CD4-positive, alpha-beta T cell treated with Interleukin-4 for 1 hour (primary cell): ENCODE data around the gene GNAL.
A peak's percentile ranks its signal among the peaks of the same experiment; 100 is the strongest.
"Not testable (repeated sequence)": the region's sequence is repeated elsewhere in the genome, so short reads cannot be mapped to it uniquely, and the experiment has no call there.

Experiments
- DNase-seq, 2 donors: peaks; one replicate each; pipeline ENCODE4 v3.0.0-alpha.2; 2020 to 2022

Gene GNAL

GRCh38 chr18:11688972-11689668 lies at the start of gene GNAL:
Gene GNAL (plus strand): TSS chr18:11689264. CDS start chr18:11689564, 300 bp downstream.
- peak in 1 of 2 donors; percentile 44 for DNase-seq

- not testable (repeated sequence) for DNase-seq
Observed at GRCh38 chr18:11647310-11647709, 41.8 kb upstream of the GNAL start.

GRCh38 chr18:11647804-11648203 lies 41.3 kb upstream of the GNAL start:
- DNase-seq, result not testable (repeated sequence)

- DNase-seq, result no peak
Observed at GRCh38 chr18:11649839-11650238, 39.2 kb upstream of the GNAL start.

DNA sequence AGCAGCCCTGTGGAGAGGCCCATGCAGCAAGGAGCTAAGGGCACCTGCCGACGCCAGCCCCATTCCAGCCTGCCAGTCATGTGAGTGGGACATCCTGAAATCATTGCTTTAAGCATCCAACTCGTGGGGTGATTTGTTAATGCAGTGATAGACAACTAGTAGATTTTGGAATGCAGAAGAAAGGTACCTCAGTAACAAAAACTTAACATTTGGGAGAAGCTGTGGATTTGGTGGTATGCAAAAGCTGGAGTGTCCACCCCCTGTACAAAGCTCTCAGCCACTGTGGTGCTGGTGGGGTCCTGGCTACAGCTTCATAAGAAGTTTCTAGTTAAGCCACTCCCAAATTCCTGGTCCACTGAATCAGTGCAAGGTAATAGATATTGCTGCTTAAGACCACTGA lies 37.2 kb upstream of the GNAL start:
- no peak for DNase-seq

GRCh38 chr18:11653521-11653920 lies 35.5 kb upstream of the GNAL start:
- no peak for DNase-seq

DNA sequence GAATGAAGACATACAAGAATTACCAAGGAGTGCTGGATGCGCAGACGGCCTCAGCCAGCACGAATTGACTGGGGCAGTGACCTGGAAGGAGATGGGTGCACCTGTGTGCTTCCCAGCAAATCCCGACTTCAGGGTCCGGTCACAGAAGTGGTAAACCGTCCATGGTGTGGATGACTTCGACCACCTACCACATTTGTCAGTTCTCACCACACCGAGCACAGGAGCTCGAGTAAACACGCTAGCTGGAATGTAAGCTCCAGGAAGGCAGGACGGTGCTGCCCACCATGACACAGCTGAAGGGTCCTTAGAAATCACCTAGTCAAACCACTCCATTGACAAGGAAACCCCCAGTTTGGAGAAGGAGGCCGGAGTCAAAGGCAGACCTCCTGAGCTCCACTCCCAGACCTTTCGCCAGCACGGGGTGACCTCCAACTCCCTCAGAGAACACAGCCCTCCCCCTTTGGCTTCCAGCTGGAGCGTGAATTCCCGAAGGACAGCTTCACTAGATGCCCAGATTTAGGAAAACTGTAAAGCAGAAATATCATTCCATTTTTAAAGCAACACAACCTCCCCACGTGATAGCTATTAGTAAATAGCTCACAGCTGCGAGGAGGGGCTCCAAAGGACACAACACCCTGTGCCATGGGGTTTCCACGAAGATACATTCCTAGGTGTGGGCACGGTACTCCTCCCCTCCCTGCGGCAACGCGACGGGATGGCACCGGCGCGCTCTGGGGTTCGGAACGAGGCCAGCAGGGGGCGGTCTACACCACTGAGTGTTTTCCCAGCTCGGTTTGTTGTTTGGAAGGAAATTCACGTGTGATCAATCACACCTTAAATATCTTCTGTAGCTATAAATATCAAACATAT lies 34.1 kb upstream of the GNAL start:
- DNase-seq, result peak in 1 of 2 donors; percentile 9

DNA sequence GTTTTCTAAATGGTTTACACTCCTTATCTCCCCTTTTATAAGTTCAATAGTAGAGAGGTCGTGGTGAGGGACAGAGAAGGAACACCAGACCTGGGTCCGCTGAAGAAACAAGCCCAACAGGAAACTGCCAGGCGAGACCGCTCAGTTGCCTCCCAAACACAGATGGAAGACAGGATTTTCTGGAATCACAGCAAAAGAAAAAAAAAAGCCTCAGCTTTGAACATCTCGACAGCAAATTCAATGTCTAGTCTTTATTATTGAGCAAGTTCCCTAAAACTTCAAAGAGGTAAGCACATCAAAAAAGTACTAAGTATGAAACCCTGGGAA lies 33.5 kb upstream of the GNAL start:
- no peak for DNase-seq

DNA sequence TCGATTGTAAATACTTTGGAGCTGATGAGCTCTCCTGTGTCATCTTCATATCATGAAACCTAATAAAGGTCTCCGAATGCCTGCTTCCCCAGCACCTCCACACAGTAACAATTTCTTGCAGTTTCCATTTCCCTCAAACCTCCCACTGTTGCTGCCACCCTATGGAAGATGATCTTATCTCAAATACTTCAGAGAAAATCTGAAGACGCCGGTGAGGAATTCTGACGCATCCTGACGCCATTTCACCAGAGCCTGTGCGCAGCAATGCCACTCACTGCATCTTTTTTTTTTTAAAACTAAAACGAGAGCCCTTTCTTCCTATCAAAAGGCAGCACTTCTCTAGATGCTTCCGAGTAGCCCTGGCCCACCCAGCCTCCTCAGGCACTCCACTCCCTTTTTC lies 31.9 kb upstream of the GNAL start:
- DNase-seq, result no peak

DNA sequence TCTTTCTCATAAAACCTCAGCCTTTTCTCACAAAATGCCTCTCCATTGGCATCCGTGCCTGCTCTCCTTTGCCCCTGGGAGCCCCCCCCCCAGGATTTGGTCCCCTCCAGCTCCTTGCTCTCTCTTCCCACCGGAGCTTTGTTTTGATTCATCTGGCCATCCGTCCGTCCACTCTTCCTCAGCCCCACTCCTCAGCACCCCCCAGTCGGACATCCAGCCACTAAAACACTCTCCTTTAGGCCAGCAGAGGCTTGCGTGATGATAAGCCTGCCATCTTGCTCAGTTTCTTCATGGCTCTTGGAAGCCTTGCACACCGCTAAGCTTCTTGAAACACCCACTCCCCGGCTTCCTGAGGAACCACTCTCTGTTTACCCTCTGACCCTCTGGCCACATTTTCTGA lies 31.5 kb upstream of the GNAL start:
- no peak for DNase-seq

DNA sequence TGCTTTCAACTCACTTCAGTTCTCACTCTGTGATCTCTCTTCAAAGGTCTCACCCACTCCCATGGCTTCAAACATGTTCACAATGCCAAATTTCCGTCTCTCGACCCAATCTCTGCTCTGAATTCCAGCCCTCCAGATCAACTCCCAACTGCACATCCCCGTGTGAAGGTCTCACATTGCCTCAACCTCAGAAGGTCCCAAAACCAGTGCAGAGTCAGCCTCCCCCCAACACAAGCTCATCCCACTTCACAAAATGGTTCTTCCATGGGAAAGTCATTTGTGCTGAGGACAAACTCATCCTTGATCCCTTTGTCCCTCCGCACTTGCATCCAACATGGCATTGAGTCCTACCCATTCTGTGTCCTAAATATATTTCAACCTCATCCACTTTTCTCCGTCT lies 31.0 kb upstream of the GNAL start:
- DNase-seq, result no peak

- DNase-seq, result no peak
Observed at GRCh38 chr18:11658989-11659388, 30.1 kb upstream of the GNAL start.

- no peak for DNase-seq
Observed at GRCh38 chr18:11660691-11661090, 28.4 kb upstream of the GNAL start.

DNA sequence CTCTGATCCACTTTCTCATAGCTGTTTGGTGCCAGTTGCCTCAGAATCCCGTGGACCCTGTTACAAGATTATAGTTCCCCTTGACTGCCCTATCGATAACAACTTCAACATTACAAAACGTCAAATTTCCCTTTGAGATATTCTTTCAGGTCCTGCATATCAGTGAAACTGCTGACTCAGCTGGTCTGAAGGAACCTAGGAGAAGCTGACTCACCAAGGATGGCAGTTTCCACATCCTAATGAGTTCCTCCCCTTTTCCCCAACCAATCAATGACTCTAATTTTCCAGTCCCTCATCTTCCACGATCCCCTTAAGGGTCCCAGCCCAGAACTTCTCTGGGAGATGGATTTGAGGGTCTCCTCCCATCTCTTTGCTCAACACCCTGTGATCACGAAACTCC lies 27.6 kb upstream of the GNAL start:
- no peak for DNase-seq

DNA sequence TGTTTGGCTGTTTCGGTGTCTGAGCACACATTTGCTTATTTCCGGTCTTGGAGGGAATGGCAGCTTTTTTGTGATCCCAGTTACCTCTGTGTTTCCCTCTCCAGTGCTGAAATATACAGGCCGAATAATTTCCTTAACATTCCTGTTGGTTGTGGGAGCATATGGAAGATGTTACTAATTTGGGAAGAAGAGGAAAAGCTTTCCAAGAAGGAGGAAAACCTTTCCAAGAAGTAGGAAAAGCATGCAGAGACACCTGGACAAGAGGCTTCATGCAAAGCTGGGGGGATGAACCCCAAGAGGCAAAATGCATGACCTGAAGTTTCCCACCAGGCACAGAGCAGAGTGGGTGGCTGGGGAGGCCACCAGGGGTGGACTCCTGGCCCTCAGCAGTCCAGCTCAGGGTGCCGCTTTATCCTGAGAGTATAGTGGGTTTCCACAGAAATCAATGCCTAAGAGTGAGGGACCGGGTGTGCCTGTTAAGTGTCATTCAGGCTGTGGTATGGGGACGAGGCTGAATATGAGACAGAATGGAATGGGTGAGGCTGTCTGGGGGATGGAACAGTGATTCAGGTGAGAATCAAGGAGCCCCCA lies 25.5 kb upstream of the GNAL start:
- no peak for DNase-seq

GRCh38 chr18:11664286-11664685 lies 24.8 kb upstream of the GNAL start:
- DNase-seq, result no peak

DNA sequence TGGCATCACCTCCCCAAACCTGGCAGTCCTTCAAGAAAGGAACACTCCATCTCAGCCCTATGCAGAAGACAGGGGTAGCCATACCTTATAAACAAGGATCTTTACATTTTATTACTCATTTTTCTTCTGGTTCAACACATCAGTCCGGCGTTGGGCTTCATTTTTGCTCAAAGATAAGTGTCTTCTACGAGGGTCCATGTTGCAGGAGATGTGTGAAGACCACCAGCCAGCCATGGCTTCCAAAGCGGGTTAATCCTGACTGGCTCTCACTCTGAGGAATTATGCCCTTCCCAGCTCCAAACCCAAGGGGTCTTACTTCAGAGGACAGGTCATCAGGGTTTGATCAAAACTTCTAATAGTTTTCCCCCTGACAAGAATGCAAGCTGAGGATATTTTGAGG lies 23.9 kb upstream of the GNAL start:
- no peak for DNase-seq

- DNase-seq, result no peak
Observed at GRCh38 chr18:11665587-11665986, 23.5 kb upstream of the GNAL start.

DNA sequence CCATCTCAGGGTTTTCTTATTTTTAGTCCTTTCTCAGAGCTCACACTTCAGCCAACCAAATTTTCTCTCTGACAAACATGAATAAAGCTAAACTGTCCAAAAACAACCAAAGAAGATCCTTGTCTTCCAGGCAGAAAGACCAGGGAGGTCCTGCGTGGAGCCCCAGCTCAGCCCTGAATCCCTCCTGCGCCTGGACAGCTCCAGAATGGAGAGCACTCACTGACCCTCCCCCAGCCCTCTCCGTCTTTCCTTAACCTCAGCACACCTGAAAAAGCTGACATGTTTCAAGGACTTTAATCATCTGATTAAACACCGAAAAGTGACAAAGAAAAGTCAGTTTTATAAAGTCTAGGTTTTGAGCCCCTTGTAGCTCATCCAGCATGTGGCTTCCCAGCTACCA lies 22.9 kb upstream of the GNAL start:
- DNase-seq, result no peak

DNA sequence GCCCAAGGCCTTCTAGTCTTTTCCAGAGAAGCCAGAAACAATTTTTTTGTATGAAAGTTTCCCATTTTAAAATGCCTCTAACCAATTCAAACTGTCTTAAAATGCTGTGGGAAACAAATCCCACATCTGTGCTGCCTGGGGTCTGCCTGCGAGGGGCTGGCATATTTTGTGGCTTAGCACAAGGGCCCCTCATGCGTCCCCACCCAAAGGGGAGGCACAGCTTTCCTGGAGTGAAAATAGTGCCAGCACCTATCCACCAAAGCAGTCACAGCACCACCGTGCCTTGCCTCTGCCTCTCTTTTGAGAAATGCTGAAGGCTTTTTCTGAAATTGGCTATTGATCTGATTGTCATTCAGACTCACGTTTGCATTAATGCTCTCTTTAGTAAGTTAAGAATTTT lies 22.2 kb upstream of the GNAL start:
- DNase-seq, result no peak

- DNase-seq, result no peak
Observed at GRCh38 chr18:11667578-11667977, 21.5 kb upstream of the GNAL start.

DNA sequence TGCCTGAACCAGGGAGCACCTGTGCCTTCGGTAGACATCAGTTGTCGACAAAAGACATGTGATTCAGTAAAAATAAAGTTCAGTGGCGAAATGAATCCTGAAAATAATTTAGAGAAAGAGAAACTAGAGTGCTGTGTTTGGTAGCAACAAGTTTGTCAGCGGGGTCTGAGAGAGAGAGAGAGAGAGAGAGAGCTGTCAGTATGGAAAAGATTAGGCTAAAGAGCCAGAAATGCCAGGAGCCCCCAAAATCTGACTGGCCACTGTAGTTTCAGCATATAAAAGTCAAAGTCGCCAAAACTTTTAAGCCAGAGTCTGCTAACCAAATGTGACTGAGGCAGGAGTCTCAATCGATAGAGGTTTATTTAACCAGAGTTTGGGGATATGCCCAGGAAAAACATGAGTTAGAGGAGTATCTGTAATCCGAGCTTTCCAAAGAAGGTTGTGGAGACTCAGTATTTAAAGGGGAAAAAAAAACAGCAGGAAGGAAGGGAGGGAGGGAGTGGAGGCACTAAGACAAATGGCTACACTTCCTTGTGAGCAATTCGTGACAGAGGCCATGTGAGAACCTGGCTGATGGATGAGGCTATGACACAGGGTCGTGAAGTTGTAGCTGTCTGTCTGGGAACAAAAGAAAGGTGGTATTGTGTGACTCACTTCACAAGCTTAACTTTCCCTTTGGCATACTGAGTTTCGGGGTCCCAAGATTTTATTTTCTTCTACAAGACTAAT lies 20.5 kb upstream of the GNAL start:
- DNase-seq, result no peak

- DNase-seq, result no peak
Observed at GRCh38 chr18:11669271-11669947, 19.7 kb upstream of the GNAL start.
